GM23338 (cell line): ENCODE data around the gene CCL21. TPM values are rescaled to one million over a fixed set of nuclear protein-coding genes. Genes with fewer than 3 reads are reported as not detected.

Source experiments
- ATAC-seq: fragments of 200-7000 bp; cut with Tn5 transposase; 3 replicates; pipeline ENCODE4 v1.9.1; 2020
- DNase-seq: peaks from one replicate; pipeline ENCODE4 v3.0.0-alpha.2; 2015; ENCODE audit warnings: low spot score
- H2AFZ ChIP-seq: fragments of 200-600 bp; sonication (generic); 2 replicates; pipeline ENCODE4 v1.8.0; 2016; ENCODE audit warnings: antibody characterized with exemption, mild to moderate bottlenecking, moderate library complexity
- H3F3A ChIP-seq: fragments of 200-600 bp; sonication (generic); replicated peaks from 2 replicates; pipeline ENCODE4 v1.8.0; 2017; ENCODE audit warnings: antibody characterized with exemption, mixed run types, low read depth
- H3K27ac ChIP-seq: fragments of 200-600 bp; sonication (generic); 2 replicates; pipeline ENCODE4 v1.6.1; 2016; ENCODE audit warnings: low read depth
- H3K27me3 ChIP-seq: fragments of 200-600 bp; sonication (generic); 2 replicates; pipeline ENCODE4 v1.8.0; 2016; ENCODE audit warnings: mild to moderate bottlenecking, mixed run types, moderate library complexity; ENCODE audit not compliant: insufficient read depth
- H3K36me3 ChIP-seq: fragments of 200-600 bp; sonication (generic); 2 replicates; pipeline ENCODE4 v1.8.0; 2016; ENCODE audit warnings: mild to moderate bottlenecking; ENCODE audit not compliant: insufficient read depth
- H3K4me1 ChIP-seq: fragments of 200-600 bp; sonication (generic); 2 replicates; pipeline ENCODE4 v1.8.0; 2016; ENCODE audit warnings: mild to moderate bottlenecking, moderate library complexity; ENCODE audit not compliant: insufficient read depth
- H3K4me2 ChIP-seq: fragments of 200-600 bp; sonication (generic); 2 replicates; pipeline ENCODE4 v1.7.1; 2017; ENCODE audit warnings: mixed run types
- H3K4me3 ChIP-seq: fragments of 200-600 bp; sonication (generic); 2 replicates; pipeline ENCODE4 v1.6.1; 2016; ENCODE audit warnings: mixed run types
- H3K79me2 ChIP-seq: fragments of 200-600 bp; sonication (generic); replicated peaks from 2 replicates; pipeline ENCODE4 v1.8.0; 2017; ENCODE audit warnings: mild to moderate bottlenecking; ENCODE audit not compliant: insufficient read depth
- H3K9me2 ChIP-seq: fragments of 200-600 bp; sonication (generic); 2 replicates; pipeline ENCODE4 v1.8.0; 2017; ENCODE audit not compliant: insufficient read depth
- H4K20me1 ChIP-seq: fragments of 200-600 bp; sonication (generic); replicated peaks from 2 replicates; pipeline ENCODE4 v1.8.0; 2017; ENCODE audit warnings: mild to moderate bottlenecking; ENCODE audit not compliant: insufficient read depth
- H3K27ac Mint-ChIP-seq: 2 replicates; pipeline ENCODE4 v1.8.0; 2020; ENCODE audit warnings: inconsistent platforms, mild to moderate bottlenecking, moderate library complexity, mixed read lengths
- H3K27me3 Mint-ChIP-seq: 3 replicates; pipeline ENCODE4 v1.8.0; 2022; ENCODE audit warnings: low read depth, mild to moderate bottlenecking, moderate library complexity, mixed read lengths, inconsistent platforms; ENCODE audit not compliant: insufficient read depth, poor library complexity
- H3K36me3 Mint-ChIP-seq: 3 replicates; pipeline ENCODE4 v1.8.0; 2021; ENCODE audit warnings: low read depth, mild to moderate bottlenecking, inconsistent platforms, moderate library complexity, mixed read lengths
- H3K4me1 Mint-ChIP-seq: 3 replicates; pipeline ENCODE4 v1.8.0; 2020; ENCODE audit warnings: mild to moderate bottlenecking, inconsistent platforms, mixed read lengths
- H3K4me3 Mint-ChIP-seq: 3 replicates; pipeline ENCODE4 v1.8.0; 2021; ENCODE audit warnings: moderate library complexity, mild to moderate bottlenecking, inconsistent platforms, mixed read lengths
- H3K9me3 Mint-ChIP-seq: 3 replicates; pipeline ENCODE4 v1.8.0; 2020; ENCODE audit warnings: moderate library complexity, mild to moderate bottlenecking, inconsistent platforms, mixed read lengths
- CREB1 ChIP-seq: fragments of 250-450 bp; sonication (Bioruptor Pico); IDR thresholded peaks from 2 replicates; pipeline ENCODE4 v1.5.0; 2020; ENCODE audit warnings: low read depth, mild to moderate bottlenecking, moderate library complexity
- ETS1 ChIP-seq: IDR thresholded peaks from 2 replicates; pipeline ENCODE4 v1.6.1; 2016; ENCODE audit warnings: antibody characterized with exemption
- EZH2phosphoT487 ChIP-seq: fragments of 200-600 bp; sonication (generic); IDR thresholded peaks from one replicate; pipeline ENCODE4 v1.8.1; 2018; ENCODE audit warnings: antibody characterized with exemption; ENCODE audit not compliant: unreplicated experiment
- JUNB ChIP-seq: IDR thresholded peaks from one replicate; pipeline ENCODE4 v1.6.1; 2016; ENCODE audit warnings: antibody characterized with exemption; ENCODE audit not compliant: unreplicated experiment
- POLR2AphosphoS5 ChIP-seq: IDR thresholded peaks from 2 replicates; pipeline ENCODE4 v1.6.1; 2016; ENCODE audit warnings: antibody characterized with exemption, low read depth
- REST ChIP-seq: IDR thresholded peaks from one replicate; pipeline ENCODE4 v1.6.1; 2018; ENCODE audit warnings: antibody characterized with exemption; ENCODE audit not compliant: unreplicated experiment
- ZNF114 ChIP-seq: fragments of 250-450 bp; sonication (Bioruptor Pico); IDR thresholded peaks from 2 replicates; pipeline ENCODE4 v1.5.0; 2020; ENCODE audit warnings: mild to moderate bottlenecking, moderate library complexity
- ZNF331 ChIP-seq: fragments of 250-450 bp; sonication (Bioruptor Pico); IDR thresholded peaks from 2 replicates; pipeline ENCODE4 v1.5.0; 2020; ENCODE audit warnings: low read depth, mild to moderate bottlenecking, moderate library complexity
- polyA plus RNA-seq: library from polyadenylated mRNA; unstranded; fragments of >200 nt; fragmentation: Nextera tagmentation; extraction: Ambion mirVana; gene quantifications from 2 replicates; pipeline ENCODE4 v1.2.1, GENCODE V29; 2016
- total RNA-seq: library from RNA; depleted of rRNA; stranded (reverse); fragments of >200 nt; shearing (Covaris generic); gene quantifications from 2 replicates; pipeline ENCODE4 v1.2.3, GENCODE V29; 2014

Gene CCL21
- total and polyA plus RNA-seq, 2 experiments from 2014 or later: not detected

DNA sequence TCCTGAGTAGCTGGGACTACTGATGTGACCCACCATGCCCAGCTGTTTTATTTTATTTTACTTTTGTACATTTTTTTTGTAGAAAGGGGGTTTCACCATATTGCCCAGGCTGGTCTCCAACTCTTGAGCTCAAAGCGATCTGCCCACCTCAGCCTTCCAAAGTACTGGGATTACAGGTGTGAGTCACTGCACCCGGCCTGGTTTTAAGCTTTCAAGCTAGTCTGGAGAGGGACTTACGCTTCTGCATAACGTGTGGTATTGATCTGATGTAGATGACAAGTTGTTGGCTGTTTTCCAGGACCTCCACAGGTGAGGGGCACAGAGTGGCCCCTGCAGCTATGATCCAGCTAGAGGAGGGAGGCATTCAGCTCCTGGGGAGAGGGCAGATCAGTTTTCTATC lies 6.8 kb upstream of the CCL21 start:
- H3K4me1 Mint-ChIP-seq: no peaks in the 10 kb centered on the region
- no peak for ATAC-seq

GRCh38 chr9:34715639-34716215 lies 5.8 kb upstream of the CCL21 start:
- no peak overlapping the region for H3K27ac Mint-ChIP-seq
- ATAC-seq (no peak; the same call in 1 of the 3 replicates), DNase-seq (no peak)
- H3K27me3 ChIP-seq: no peaks in the 10 kb centered on the region
- no peaks in the 10 kb centered on the region for H3K4me1 Mint-ChIP-seq
- no peak overlapping the region for H3K4me3 ChIP-seq
- H3K9me2 ChIP-seq: 0 out of 2 replicates have a peak, but pooled peaks cover 6% of the 10 kb centered on the region
- no peaks in the 10 kb centered on the region for H3K9me3 Mint-ChIP-seq
- H2AFZ ChIP-seq: no peak overlapping the region
- H3K36me3 Mint-ChIP-seq: no peaks in the 10 kb centered on the region; the same call in 2 of the 3 replicates
- no peaks in the 10 kb centered on the region for H4K20me1 ChIP-seq
- H3K27me3 Mint-ChIP-seq: peaks cover 2% of the 10 kb centered on the region
- H3K4me3 Mint-ChIP-seq: no peak overlapping the region
- H3K4me1 ChIP-seq: no peaks in the 10 kb centered on the region
- H3K4me2 ChIP-seq: no peak overlapping the region
- H3F3A ChIP-seq: no peaks in the 10 kb centered on the region
- no peaks in the 10 kb centered on the region for H3K36me3 ChIP-seq
- no peaks in the 10 kb centered on the region for H3K79me2 ChIP-seq
- no peak overlapping the region for H3K27ac ChIP-seq
- no peak for TF ChIP-seq CREB1 (CRISPR knock-in tag)
- TF ChIP-seq ZNF331 (CRISPR knock-in tag): no peak
- no peak for TF ChIP-seq ETS1
- TF ChIP-seq JUNB: no peak
- TF ChIP-seq POLR2AphosphoS5: no peak

More for the DNA sequence above, 6.8 kb upstream of the CCL21 start:
- no peaks in the 10 kb centered on the region for H3K79me2 ChIP-seq
- no peaks in the 10 kb centered on the region for H4K20me1 ChIP-seq
- H3K4me1 ChIP-seq: no peaks in the 10 kb centered on the region
- Mint-ChIP-seq H3K9me3 (no peaks in the 10 kb centered on the region), H3K4me3 (no peak overlapping the region), H3K36me3 (no peaks in the 10 kb centered on the region; the same call in 2 of the 3 replicates), H3K27me3 (peaks cover under 1% of the 10 kb centered on the region), H3K27ac (no peak overlapping the region)
- no peak overlapping the region for H2AFZ ChIP-seq
- no peaks in the 10 kb centered on the region for H3K27me3 ChIP-seq
- no peaks in the 10 kb centered on the region for H3F3A ChIP-seq
- H3K4me3 ChIP-seq: no peak overlapping the region
- 0 out of 2 replicates have a peak, but pooled peaks cover 6% of the 10 kb centered on the region for H3K9me2 ChIP-seq
- no peaks in the 10 kb centered on the region for H3K36me3 ChIP-seq
- H3K27ac ChIP-seq: no peak overlapping the region
- no peak for DNase-seq
- TF ChIP-seq REST: no peak
- no peak for TF ChIP-seq ZNF114
- no peak for TF ChIP-seq EZH2phosphoT487
- no peak overlapping the region for H3K4me2 ChIP-seq
